Activated CD8-positive, alpha-beta memory T cell treated with anti-CD3 and anti-CD28 coated beads, Interleukin-2, amount 50 U/mL, for 48 hours (primary cell): Measurements from ENCODE around the gene INSIG1.

Experiments used
- DNase-seq: peaks from one replicate; pipeline ENCODE4 v3.0.0-alpha.2; 2020

The INSIG1 gene

GRCh38 chr7:155297517-155298287 is at the start of gene INSIG1:
Gene INSIG1 (plus strand): TSS chr7:155297878. CDS start chr7:155298286, 408 bp downstream.
- DNase-seq = peak; percentile 97

GRCh38 chr7:155248366-155248756 is 49.3 kb upstream of the INSIG1 start:
- DNase-seq = no peak

GRCh38 chr7:155251831-155252230 is 45.8 kb upstream of the INSIG1 start:
- no peak for DNase-seq

- no peak for DNase-seq
Observed at GRCh38 chr7:155252444-155252887, 45.2 kb upstream of the INSIG1 start.

- DNase-seq = no peak
Observed at GRCh38 chr7:155252892-155253501, 44.7 kb upstream of the INSIG1 start.

- DNase-seq = no peak
Observed at GRCh38 chr7:155254018-155254417, 43.7 kb upstream of the INSIG1 start.

GRCh38 chr7:155255071-155255470 is 42.6 kb upstream of the INSIG1 start:
- no peak for DNase-seq

- no peak for DNase-seq
Observed at GRCh38 chr7:155255621-155256020, 42.1 kb upstream of the INSIG1 start.

GRCh38 chr7:155256081-155256760 is 41.5 kb upstream of the INSIG1 start:
- DNase-seq = no peak

- DNase-seq = no peak
Observed at GRCh38 chr7:155256761-155257481, 40.8 kb upstream of the INSIG1 start.

- DNase-seq = no peak
Observed at GRCh38 chr7:155257482-155258225, 40.0 kb upstream of the INSIG1 start.

GRCh38 chr7:155258226-155258560 is 39.5 kb upstream of the INSIG1 start:
- DNase-seq = no peak

- DNase-seq = no peak
Observed at GRCh38 chr7:155259866-155260497, 37.7 kb upstream of the INSIG1 start.

- no peak for DNase-seq
Observed at GRCh38 chr7:155260498-155260872, 37.2 kb upstream of the INSIG1 start.

- DNase-seq = no peak
Observed at GRCh38 chr7:155261031-155261985, 36.4 kb upstream of the INSIG1 start.

GRCh38 chr7:155262031-155262430 is 35.6 kb upstream of the INSIG1 start:
- DNase-seq = no peak

GRCh38 chr7:155263051-155263450 is 34.6 kb upstream of the INSIG1 start:
- no peak for DNase-seq

GRCh38 chr7:155263581-155264143 is 34.0 kb upstream of the INSIG1 start:
- no peak for DNase-seq

- DNase-seq = no peak
Observed at GRCh38 chr7:155265144-155265543, 32.5 kb upstream of the INSIG1 start.

GRCh38 chr7:155265961-155266360 is 31.7 kb upstream of the INSIG1 start:
- no peak for DNase-seq

GRCh38 chr7:155266440-155266839 is 31.2 kb upstream of the INSIG1 start:
- DNase-seq = no peak
